ENCODE results near the gene RAB35. TPM values are rescaled to one million over a fixed set of nuclear protein-coding genes. Genes with fewer than 3 reads are reported as not detected.

RAB35 gene
- 35.3 and 43.5 TPM in 2 replicates for total RNA-seq (2014; rRNA removed)
- 41.0 TPM for polyA plus RNA-seq (2012)

GRCh38 chr12:120116441-120116791 is at the start of gene RAB35:
TSS of gene RAB35 (minus strand) at chr12:120116753. CDS start at chr12:120116650, 103 bp downstream.
- no peak for DNase-seq (ENCODE audit: low read depth)

DNA sequence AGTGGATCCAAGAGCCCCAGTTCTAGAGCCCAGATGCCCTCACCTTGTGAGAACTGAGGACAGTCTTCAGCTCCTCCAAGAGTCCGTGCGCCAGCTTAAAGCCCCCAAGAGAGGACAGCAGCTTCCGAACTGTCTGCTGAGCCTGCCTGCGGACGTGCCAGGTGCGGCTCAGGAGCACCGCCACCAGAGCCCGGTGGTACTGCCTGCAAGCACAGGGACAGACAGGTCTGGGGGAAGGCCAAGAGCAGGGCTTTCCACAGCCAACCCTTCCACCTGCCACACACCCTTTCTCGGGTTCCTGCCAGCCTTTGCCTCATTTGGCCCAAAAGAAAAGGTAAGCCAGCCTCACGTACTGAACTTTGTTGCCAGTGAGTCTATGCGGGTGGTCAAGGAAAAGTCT is 47.7 kb upstream of the RAB35 start:
- DNase-seq (ENCODE audit: low read depth), result no peak

DNA sequence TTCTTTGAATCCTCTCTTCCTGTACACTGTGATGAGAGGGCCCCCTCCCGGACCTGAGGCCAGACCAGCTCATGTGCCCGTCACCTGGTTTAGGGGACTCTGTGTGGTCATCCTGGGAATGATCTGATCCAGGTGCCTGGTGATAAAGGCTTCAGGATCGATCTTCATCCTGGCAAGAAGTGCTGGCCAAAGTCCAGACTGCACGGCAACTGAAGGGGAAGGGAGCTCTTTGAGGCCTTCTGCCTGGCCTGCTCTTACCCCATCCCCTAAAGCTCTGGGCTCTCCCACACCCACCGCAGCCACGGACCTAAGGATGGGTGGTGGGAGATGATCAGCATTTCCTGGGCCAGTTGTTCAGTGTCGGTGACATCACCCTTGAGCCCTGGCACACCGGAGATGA is 46.2 kb upstream of the RAB35 start:
- no peak for DNase-seq (ENCODE audit: low read depth)

GRCh38 chr12:120161852-120162251 is 45.3 kb upstream of the RAB35 start:
- no peak for DNase-seq (ENCODE audit: low read depth)

GRCh38 chr12:120159509-120160237 is 43.1 kb upstream of the RAB35 start:
- DNase-seq (ENCODE audit: low read depth), result no peak

DNA sequence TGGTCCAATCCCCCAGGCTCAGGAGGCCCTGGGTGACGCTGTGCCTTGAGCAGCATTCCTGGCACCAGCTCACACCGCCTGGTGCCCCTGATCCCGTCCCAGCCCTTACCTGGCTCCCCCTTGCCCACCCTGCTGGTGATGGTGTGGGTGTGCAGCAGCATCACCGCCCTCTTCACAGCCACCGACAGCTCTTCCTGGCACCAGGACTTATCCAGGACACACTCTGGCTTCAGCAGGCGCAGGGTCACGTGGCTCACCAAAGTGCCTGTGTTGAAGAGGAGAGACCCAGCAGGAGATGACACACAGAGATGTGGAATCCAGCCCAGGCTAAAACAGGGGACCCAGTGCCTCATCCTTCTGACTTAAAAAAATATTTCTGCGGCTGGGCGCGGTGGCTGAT is 41.8 kb upstream of the RAB35 start:
- DNase-seq (ENCODE audit: low read depth), result no peak

DNA sequence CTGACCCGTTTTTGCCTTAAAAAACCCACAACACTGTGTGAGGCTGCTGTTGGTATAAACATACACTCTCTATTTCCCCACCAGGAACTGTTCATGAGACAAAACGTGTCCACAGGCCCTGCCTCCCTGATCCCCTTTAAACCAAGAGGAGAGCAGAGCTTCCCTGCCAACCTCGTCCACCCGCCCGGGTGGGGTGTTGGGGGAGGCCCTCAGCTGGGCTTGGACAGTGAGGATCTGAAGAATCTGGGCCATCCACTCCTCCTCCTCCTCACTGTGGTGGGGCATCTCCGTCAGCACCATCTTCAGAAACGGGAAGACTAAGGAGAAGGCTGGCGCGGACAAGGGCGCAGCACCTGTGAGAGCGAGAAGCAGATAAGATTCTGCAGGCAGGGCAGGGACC is 41.1 kb upstream of the RAB35 start:
- DNase-seq (ENCODE audit: low read depth), result no peak

DNA sequence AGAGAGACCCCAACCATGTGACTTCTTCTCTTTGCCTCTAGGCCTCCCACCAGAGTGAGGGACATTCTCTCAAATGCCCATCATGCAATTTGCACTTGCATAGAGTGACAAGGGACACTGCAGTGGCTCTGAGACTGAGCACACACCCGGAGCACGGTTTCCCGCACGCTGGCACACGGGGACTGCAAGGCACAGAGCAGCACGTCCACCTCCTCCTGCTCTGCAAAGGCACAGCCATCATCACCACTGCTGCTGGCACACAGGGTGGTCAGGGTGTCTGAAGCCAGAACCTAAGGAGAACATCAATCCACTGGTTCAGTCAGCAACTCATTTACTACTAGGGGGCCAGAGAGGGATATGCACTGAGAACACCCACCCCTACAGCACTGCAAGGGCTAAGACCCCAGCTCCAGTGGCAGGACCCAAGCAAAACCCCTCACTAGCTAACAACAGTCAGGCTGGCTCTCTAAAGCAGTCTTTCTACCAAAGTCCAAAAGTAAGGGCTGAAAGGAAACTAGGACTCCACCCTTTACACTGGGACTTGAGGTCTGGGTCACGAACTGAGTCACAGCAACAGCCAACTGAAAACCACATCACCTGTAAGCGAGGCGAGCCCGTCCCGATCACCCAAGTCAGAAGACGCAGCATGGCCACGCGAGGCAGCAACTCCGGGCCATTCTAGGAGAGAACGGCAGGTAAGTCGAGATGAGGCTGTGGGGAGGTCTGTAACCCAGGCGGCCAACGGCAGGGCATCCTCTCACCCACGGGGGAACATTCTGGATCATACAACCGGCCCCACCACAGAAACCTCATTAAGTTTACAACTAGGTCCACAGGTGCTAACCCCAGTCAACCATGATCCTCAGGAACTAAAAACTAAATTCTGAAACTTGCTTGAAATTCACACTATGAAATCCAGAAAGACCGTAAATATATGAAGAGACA is 40.0 kb upstream of the RAB35 start:
- DNase-seq (ENCODE audit: low read depth), result no peak

DNA sequence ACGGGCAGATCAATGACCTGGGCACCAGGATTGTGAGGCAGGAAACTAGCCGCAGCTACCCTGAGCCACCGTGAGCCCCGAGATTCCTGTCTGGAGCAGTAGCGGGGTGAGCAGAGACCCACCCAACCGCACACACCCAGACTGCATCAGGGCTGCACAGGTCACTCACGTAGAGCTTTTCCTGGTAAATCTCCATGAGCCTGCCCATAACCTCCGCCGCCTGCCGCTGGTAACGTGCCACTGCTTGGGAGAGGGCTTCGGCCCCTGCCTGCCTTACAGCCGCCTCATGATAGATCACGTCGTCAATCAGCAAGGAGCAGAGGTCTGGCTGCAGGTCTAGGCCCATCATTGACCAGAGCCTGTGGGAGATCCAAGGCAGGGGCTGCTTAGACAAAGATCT is 38.5 kb upstream of the RAB35 start:
- DNase-seq (ENCODE audit: low read depth), result no peak

DNA sequence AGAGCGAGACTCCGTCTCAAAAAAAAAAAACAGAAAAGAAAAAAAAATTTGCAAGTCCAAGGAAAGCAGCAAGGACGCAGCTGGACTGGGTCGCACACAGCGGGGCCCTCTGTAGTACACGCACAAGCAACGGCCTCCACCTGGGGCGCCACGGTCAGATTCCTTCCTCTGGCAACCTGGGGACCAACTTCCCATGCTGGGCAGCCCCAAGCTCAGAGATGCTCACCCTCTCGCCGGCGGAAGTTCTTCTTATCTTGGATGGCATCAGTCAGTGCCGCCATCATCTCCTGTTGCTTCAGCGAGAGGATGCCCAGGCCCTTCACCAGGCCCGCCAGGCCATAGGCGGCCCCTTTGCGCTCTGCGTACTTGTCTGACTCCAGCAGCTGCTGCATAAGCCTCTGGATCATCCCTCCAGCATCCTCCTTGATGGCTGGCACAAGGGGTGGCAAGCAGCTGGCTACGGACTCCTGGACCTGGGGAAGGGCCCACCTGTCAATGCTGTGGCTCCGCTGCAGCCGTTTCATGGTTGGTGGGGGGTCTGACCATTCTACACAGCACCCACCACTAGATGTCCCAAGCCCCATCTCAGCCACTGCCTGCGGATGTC is 34.5 kb upstream of the RAB35 start:
- no peak for DNase-seq (ENCODE audit: low read depth)

DNA sequence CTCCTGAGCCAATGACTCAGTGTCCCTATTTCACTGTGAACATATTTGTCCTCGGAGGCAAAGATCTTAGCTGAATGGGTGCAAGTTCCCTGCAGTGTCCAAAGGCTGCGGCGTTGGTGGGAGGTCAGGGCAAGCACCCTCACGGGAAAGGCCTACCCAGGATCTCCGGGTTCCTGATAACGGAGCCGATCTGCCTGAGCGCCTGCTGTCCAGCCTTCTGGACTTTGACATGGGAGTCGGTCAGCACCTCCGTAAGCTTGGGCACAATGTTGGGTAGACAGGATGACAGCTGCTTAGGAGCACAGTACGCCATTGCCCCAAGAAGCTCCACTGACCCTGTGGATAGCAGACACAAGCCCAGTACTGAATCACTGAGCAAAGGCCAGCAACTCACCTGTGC is 31.5 kb upstream of the RAB35 start:
- no peak for DNase-seq (ENCODE audit: low read depth)

DNA sequence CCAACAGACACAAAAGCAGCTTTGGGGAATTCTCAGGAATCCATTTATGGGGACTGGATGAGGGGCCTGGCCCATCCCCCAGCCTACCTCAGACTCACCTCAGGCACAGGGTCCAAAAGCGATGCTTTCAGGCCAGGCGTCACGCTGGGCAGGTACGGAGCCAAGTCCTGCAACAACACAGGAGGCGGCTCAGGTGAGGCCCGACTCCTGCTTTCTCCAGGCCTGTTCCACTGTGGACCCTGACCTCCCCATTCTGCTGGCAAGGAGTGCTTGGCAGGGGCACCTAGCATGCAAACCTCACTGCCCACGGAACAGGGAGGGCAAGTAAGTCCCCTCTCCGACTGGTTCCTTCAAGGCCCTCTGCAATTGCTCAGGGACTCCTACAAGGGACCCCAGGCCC is 28.6 kb upstream of the RAB35 start:
- no peak for DNase-seq (ENCODE audit: low read depth)

DNA sequence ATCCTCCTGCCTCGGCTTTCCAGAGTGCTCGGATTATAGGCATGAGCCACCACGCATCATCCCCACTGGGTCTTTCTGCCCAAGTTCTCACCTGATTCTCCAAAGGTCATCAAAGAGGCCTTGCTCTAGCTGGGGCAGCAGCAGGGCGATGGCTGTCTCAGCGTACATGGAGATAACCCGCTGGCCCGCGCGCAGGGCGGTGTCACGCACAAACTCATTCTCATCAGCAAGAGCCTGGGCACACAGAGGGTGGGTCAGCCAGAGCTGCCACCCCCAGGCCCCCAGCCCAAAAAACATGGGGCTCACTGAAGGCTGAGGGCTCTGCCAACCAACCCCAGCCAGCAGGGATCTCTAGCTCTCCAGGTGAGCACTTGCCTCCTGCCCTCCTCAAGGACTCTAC is 27.7 kb upstream of the RAB35 start:
- no peak for DNase-seq (ENCODE audit: low read depth)

DNA sequence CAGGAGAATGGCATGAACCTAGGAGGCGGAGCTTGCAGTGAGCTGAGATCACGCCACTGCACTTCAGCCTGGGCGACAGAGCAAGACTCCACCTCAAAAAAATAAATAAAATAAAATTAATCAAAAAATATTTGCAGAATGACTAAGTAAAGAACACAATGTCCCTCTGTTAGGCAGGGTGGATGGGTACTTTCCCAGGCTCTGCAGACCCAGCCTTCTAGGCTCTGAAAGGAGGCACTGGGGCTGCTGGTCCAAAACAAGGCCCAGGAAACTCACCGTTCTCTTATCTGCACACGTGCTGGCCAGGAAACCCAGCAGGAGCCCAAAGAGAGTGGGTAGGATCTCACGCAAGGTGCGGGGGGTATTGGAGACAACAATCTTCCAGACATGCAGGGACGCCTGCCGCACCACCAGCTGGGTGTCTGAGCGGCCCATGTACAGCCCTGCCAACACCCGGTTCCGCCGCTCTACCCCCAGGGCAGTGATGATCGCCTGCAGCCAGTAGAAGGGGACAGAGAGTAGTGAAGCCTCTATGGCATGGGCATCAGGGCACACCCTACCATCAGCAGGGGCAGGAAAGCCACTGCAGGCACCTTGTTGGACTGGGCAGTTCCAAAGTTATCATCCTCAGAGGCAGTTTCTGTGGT is 25.8 kb upstream of the RAB35 start:
- no peak for DNase-seq (ENCODE audit: low read depth)

- DNase-seq (ENCODE audit: low read depth), result no peak
These were observed 24.8 kb upstream of the RAB35 start for GRCh38 chr12:120141336-120141735.

DNA sequence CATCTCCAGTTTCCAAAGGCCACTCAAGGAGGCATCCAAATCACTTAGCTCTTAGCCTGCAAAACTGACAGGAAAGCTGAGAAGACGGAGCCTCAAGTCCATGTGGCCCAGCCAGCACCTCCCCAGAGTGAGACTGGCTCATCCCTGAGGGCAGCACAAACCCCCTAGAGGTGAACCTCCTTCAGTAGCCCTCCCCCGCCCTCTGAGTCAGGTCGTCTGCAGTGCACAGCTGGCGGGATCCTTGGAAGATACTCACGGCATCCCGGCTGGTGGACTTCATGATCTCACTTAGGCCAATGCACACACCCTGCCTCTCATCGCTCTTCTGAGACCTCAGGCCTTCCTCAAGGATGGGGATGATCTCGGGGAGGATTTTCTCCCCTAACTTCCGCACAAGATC is 24.1 kb upstream of the RAB35 start:
- DNase-seq (ENCODE audit: low read depth), result peak; percentile 21

GRCh38 chr12:120139958-120140357 is 23.4 kb upstream of the RAB35 start:
- no peak for DNase-seq (ENCODE audit: low read depth)

GRCh38 chr12:120138366-120138765 is 21.8 kb upstream of the RAB35 start:
- no peak for DNase-seq (ENCODE audit: low read depth)

GRCh38 chr12:120137833-120138232 is 21.3 kb upstream of the RAB35 start:
- DNase-seq (ENCODE audit: low read depth), result no peak

- DNase-seq (ENCODE audit: low read depth), result no peak
These were observed 19.7 kb upstream of the RAB35 start for GRCh38 chr12:120136093-120136770.

- no peak for DNase-seq (ENCODE audit: low read depth)
These were observed 17.9 kb upstream of the RAB35 start for GRCh38 chr12:120134307-120134980.

Measured in LHCN-M2 (cell line).